GM21390 (cell line): ENCODE measurements around the gene GORASP2.
"Not testable (repeated sequence)": the region's sequence is repeated elsewhere in the genome, so short reads cannot be mapped to it uniquely, and the experiment has no call there.

Source experiments
- ATAC-seq: cut with Tn5 transposase; IDR thresholded peaks from one replicate; pipeline ENCODE4 v1.9.1; 2021; ENCODE audit not compliant: unreplicated experiment

GORASP2 gene

DNA sequence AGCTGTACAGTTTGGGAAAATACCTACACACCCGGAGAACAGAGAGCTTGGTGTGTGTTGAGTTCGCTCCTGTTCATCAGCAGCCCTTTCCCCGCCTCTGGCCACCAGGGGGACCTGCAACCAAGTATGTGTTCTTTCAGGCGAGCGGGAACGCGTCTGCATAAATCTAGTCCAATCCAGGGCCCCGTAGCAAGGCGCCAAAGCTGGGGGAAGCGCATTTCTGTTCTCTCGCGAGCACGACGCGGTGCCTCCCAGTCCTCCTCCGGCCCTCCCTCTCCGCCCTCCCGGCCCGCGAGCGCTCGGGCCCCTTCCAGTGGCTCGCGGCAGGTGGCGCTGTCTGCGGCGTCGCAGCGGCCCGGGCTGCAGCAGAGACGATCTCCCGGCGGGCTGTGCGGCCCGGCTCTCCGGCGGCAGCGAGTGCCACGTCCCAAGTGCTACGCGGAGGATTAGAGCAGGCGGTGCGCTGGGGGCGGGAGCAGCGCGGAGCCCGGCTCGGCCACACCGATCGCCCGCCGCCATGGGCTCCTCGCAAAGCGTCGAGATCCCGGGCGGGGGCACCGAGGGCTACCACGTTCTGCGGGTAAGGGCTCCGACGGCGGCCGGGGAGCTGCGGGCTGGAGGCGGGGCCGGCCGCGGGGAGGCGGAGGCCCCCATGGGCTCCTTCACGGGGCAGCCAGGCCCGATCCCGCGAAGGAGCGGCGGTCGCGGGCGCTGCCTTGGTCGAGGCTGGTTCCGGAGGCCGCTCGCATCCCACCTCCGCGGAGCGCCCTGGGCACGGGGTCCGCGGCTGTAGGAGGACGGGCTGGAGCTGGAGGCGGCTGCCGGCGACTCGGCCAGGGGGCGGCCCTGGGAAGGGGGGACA is at the start of gene GORASP2:
GORASP2 (plus strand) TSS at position 430 of the 862 bp plus-strand sequence; CDS start at position 518, 88 bp downstream.
- peak; percentile 91 for ATAC-seq

DNA sequence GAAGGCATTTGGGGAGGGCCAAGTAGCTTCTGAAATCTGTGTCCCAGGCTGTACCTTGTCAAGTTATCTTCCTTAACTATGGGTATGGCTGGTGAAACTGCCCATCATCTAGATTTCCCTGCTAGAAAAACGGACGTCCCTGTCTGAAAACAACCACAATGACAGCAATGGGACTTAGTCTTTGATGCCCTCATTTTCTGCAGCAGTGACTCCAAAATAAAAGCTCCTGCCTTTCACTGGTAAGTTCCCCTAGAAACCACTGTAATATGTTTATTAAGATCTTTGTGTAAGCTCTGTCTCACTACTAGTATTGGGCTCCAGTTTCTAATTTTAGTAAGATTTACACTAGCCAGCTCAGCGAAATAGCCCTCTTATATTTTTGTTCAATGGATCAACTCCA is 47.2 kb upstream of the GORASP2 start:
- no peak for ATAC-seq

DNA sequence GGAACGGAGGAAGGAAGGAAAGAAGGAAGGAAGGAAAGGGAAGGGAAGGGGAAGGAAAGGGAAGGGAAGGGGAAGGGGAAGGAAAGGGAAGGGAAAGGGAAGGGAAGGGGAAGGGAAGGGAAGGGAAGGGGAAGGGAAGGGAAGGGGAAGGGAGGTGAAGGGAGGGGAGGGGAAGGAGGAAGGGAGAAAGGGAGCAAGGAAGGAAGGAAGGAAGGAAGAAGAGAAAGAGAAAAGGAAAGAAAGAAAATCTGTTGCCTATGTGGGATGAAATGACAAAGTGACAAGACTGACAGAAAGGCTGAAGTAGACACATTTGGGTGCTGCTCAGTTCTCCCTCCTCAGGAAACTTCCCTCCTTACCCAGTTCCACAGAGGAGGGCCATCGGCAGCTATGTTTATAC is 46.3 kb upstream of the GORASP2 start:
- no peak for ATAC-seq

DNA sequence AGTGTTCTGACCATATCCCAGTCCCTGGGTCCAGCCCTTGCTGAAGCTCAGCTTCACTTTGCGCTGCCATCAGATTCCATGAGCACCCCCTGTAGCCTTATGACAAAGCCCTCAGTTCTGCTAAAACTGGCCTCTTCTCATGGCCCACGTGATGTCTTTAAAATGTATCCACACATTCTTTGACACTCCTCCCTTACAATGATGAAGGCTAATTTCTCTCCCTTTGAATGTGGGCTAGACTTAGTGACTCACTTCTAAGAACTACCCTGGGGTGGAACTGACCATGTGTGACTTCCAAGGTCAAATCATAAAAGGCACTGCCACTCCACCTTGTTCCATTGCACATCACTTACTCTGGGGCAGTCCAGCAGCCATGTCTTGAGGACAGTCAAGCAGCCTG is 45.4 kb upstream of the GORASP2 start:
- no peak for ATAC-seq

DNA sequence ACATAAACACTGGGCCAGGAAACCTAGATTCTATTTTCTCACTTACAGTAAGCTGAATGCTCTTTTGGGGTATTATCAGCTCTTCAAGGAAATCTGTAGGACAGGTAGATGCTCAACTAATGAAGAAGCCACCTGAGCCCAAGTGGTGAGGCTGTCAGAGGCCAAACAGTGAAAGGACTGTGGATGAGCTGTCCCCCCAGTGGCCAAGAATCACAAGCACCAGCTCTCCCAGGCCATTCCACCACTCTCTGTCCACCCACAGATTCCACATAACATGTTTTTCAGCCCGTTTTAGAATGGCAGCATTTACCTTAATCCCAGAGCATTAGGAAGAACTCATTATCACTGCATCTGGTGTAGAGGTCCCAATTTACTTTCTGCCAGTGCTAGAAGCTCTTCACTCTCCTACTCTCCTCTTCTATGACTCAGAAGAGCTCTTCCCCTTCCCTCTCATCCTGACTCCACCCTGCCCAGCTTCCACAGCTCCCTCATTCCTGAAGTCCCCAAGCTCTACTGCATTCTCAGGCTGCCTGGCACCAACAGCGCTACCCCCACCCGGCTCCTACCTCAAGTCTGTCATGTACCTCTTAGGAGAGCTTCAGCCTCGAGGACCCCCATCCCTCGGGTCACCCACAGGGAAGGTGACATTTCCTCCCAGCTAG is 43.8 kb upstream of the GORASP2 start:
- ATAC-seq, result no peak

DNA sequence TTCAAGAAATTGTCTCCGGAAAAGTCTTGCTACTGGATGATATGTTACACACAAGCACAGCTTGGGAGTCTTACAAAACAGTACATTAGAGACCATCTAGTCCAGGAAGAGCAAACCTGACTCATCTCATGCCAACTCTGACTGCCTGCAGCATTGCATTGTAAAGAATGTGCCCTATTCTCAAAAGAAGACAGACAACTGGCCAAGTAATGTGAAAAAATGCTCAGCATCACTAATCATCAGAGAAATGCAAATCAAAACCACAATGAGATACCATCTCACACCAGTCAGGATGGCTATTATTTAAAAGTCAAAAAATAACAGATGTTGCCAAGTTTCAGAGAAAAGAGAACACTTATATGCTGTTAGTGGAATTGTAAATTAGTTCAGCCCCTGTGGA is 42.7 kb upstream of the GORASP2 start:
- no peak for ATAC-seq

DNA sequence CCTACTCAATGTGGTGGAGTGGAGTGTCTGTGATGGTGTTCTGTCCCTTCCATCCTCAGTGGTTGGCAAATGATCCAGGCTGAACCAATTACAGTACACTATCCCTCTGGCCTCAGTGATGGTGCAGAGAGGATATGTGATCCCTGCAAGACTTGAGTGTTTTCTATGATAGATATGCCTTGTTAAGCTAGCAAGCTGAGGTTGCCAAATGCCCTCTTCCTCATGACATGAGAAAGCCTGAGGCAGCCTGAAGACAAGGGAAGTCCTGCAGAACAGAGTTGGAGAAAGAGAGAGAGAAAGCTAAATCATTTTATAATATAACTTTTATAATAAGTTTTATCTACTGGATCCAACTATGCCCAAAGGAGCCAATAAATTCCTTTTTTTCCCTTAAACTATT is 41.6 kb upstream of the GORASP2 start:
- no peak for ATAC-seq

DNA sequence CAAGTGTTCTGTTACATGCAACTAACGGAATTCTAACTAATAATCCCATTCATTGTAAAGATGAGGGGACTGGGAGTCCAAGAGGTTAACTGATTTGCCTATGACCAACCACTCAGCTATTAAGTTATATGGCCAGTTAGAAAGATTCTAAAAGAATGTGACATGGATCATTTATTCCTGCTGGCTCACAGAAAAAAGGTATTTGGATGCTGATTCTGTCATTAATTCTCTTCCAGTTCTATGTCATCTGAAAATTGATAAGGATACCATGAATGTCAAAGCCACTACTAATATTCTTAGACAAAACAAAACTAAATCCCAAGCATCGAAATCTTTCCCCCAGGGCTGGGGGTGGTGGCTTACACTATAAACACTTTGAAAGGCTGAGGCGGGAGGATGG is 41.2 kb upstream of the GORASP2 start:
- no peak for ATAC-seq

DNA sequence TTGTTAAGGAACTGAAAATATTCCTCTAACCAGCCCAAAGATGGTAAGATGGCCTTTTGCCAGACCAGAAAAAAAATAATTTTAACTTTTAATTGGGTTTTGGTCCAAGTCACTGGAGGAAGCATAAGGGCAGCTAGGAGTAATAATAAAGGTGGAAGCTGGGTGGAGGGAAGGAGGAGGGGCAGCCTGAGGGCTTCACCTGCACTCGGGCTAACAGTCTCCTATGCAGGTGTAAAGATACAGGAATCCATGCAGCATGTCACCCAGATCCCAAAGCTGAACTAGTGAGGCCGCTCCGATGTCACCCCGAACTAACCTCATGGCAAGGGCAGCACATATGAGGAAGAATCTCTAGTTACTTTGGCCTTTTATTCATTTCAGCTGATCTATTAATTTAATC is 37.2 kb upstream of the GORASP2 start:
- no peak for ATAC-seq

DNA sequence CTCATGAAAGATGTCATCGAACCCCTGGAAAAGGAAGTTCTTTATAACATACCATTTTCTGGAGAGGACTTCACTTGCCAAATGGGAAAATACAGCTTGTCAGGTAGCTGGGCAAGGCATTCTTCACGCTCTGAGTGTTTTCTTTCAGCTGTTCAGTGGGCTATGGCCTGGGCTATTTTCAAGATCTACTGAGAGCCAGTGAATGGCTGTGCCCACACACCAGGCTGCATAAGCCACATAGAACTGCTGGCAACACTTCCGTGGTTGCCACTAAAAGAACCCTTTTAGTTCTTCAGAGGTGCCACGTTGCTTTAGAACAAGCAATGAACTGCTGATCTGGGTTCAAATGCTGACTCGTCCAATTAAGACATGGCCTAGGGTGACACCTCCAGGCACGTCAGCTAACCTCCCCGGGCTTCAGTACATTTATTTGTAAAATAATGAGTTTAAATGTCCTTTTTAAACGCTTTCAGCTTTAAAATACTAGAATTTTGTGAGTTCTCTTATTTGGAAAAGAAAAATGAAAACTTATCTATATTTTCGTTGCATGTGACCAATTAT is 36.6 kb upstream of the GORASP2 start:
- no peak for ATAC-seq

DNA sequence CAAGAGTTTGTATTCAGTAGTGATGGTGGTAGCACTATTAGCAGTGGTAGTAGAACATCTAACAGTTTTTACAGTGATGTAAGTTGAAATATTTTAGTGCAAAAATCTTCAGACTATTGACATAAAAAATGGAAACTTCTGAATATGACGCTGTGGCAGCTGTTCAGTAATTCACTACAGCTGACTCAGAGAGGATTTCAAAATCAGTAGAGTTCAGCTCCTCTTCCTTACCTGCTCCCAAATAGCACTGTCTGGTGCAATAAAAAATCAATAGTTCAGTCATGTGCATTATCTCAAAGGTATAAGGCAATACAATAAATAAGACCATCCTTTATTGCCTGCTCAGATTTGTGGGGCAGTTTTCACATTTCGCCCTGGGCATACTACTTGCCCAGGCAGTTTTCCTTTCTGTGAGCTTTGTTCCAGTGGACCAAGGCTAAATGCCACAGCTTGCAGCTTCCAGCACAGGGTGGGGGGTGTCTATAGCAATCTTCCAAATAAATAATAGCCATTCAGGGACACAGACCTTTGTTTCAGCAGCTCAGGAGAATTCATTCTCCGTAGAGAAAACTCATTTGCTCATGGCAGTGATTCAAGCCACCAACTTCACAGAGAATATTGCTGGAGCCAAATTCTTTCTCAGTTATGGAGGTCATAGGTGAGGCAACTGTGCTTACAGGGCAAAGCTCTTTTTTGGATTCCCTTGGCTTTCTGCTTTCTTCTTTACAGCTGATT is 33.9 kb upstream of the GORASP2 start:
- ATAC-seq, result no peak

DNA sequence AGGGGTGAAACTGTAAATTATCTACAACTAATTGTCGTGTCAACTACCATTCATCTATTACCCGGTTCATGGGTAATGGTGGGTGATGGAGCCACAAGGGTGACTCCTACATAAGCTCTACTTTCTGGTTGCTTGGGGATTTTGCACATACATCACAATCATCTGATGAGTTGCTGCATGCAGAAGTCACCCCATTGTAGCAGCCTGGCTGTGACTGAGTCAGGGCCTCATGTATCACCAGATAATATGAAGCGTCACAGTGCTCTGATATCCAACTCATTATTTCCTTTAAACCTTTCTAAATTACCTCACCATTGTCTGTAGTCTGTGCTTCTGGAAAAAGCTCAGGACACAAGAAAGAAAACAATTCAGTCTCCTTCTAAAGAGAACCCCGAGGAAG is 32.4 kb upstream of the GORASP2 start:
- ATAC-seq, result no peak

DNA sequence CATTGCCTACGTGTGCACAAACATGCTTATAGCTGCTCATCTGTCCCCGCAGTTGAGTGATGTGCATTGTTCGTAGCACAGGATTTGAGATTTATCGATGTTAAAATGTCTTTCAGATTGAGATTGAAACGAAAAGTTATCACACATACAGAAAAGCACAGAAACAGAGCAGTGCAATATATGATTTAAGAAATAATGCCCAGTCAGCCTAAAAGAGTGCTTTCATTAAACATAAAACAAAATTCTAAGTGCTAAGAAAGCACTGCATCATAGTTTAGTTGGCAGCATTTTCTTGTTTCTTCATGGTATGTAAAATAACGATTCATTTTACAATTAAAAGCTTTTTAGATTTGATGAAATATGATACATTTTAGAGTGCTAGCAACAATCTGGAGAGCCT is 31.9 kb upstream of the GORASP2 start:
- ATAC-seq, result no peak

DNA sequence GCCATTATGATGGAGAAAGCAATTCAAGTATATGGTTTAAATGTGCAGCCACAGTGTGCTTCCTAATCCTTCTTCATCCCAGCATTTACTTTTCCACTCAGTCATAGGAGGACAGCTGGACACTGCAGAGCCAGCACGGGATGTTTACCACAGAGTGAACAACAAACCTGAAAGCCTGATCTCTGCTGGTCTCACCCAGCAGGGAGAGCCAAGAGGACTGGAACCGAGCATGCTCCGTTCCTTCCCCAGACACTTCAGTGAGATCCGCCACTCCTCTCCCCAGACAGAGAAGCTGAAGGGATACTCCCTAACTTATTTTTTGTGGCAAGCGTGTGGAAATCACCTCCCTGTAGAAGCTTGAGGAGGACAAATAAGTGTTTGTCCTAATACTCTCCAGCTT is 23.2 kb upstream of the GORASP2 start:
- no peak for ATAC-seq

DNA sequence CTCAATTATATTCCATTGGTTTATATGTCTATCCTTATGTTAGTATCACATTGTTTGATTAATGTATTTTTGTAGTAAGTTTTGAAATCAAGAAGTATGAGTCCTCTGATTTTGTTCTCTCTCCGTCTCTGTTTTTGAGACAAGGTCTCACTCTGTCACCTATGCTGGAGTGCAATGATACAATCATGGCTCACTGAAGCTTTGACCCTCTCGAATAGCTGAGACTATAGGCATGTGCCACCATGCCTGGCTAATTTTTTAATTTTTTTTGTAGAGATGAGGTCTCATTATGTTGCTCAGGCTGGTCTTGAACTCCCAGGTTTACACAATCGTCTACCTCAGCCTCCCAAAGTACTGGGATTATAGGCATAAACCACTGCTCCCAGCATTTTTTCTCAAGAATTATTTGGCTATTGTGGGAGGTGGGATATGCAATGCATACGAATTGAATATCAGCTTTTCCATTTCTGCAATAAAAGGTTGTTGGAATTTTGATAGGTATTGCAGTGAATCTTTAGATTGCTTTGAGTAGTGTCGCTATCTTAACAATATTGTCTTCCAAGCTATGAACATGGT is 17.7 kb upstream of the GORASP2 start:
- no peak for ATAC-seq

DNA sequence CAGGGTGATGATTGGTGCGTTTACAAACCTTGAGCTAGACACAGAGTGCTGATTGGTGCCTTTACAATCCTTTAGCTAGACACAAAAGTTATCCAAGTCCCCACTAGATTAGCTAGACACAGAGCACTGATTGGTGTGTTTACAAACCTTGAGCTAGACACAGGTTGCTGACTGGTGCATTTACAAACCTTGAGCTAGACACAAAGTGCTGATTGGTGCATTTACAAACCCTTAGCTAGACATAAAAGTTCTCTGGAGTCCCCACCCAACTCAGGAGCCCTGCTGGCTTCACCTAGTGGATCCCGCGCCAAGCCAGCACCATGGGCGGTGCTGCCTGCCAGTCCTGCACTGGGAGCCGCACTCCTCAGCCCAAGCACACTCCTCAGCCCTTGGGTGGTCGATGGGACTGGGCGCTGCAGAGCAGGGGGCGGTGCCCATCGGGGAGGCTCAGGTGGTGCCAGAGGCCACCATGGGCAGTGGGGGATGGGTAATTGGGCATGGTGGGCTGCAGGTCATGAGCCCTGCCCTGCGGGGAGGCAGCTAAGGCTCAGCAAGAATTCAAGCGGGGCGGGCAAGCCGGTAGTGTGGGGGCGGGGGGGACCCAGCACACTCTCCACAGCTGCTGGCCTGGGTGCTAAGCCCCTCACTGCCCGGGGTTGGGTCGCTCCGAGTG is 13.9 kb upstream of the GORASP2 start:
- not testable (repeated sequence) for ATAC-seq

DNA sequence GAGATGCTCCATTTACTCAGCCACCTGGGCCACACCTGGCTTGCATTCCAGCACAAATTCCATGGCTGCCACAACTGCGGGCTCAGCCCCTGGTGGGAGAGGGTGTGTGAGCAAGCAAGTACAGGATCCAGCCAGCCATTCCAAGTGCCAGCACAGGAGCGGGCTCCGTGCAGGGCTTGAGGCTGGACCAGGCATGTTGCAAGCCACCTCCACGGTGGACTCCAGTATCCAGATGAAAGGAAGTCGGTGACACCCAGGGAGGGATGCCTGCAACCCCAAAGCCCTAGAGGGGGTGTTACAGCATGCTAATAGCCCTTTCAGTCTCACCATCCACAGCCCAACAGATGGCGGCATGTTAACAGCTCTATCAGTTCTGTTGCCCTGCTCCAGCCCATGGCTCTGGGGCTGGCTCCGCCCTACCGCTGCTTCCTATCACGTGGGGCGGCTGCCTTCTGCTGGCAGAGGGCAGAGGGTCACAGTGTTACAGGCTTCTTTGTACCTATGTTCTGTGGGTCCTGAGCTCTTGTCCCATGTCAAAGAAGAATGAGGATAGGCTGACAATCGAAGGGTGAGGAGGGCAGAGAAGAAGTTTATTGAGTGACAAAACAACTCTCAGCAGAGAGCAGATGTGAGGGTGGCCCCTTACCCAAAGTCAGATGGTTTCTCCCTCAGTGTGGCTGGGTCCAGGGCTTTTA is 11.7 kb upstream of the GORASP2 start:
- ATAC-seq, result no peak

DNA sequence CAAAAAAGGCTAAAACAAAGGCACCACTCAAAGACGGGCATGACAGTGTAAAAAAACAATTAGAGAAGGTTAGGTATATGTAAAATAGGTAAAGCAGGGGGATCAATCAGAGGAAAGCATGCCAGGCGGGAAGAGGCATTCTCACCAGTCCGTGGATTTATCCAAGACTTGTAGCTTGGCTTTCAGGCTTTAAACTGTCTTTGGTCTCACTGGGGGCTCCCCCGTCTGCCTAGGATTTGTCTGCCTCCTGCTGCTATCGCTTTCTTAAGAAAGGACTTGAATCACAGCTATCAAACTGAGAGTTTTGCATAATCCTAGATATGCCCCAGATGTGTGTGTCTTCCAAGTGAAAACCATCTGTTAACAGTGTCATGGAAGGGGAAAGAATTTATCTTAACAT is 11.1 kb upstream of the GORASP2 start:
- ATAC-seq, result no peak

DNA sequence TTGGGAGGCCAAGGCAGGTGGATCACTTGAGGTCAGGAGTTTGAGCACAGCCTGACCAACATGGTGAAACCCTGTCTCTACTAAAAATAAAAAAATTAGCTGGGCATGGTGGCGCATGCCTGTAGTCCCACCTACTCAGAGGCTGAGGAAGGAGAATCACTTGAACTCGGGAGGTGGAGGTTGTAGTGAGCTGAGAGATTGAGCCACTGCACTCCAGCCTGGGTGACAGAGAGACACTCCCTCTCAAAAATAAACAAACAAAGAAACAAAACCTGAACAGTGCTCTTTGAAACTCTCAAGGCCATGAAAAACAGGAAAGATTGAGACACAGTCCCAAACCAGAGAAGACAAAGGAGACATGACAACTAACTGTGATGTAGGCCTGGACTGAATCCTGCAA is 7.2 kb upstream of the GORASP2 start:
- ATAC-seq, result not testable (repeated sequence)
